GM20000 (cell line): Measurements from ENCODE around the gene CCDC50.

Experiments
- DNase-seq: peaks from one replicate; pipeline ENCODE4 v3.0.0; 2012; ENCODE audit warnings: low spot score
- CTCF ChIP-seq: IDR thresholded peaks from 2 replicates; pipeline ENCODE4 v1.5.1; 2012; ENCODE audit warnings: mild to moderate bottlenecking, control low read depth; ENCODE audit errors: extremely low read depth, missing control alignments

The CCDC50 gene

GRCh38 chr3:191340351-191340750, 11.2 kb downstream of the CCDC50 start:
- DNase-seq, result no peak
- TF ChIP-seq CTCF, result no peak

GRCh38 chr3:191340966-191341365, 11.8 kb downstream of the CCDC50 start:
- no peak for TF ChIP-seq CTCF
- no peak for DNase-seq

GRCh38 chr3:191342006-191342405, 12.8 kb downstream of the CCDC50 start:
- no peak for DNase-seq
- TF ChIP-seq CTCF, result no peak

GRCh38 chr3:191342411-191342810, 13.2 kb downstream of the CCDC50 start:
- DNase-seq, result no peak
- no peak for TF ChIP-seq CTCF

- DNase-seq, result no peak
- no peak for TF ChIP-seq CTCF
These were observed 13.9 kb downstream of the CCDC50 start for GRCh38 chr3:191343115-191343514.

GRCh38 chr3:191343913-191344312, 14.7 kb downstream of the CCDC50 start:
- no peak for DNase-seq
- TF ChIP-seq CTCF, result no peak

- no peak for DNase-seq
- TF ChIP-seq CTCF, result no peak
These were observed 16.1 kb downstream of the CCDC50 start for GRCh38 chr3:191345334-191345733.

GRCh38 chr3:191347228-191347627, 18.0 kb downstream of the CCDC50 start:
- DNase-seq, result no peak
- TF ChIP-seq CTCF, result no peak
